Measurements from ENCODE around the gene PNLIPRP2. TPM values are rescaled to one million over a fixed set of nuclear protein-coding genes. Genes with fewer than 3 reads are reported as not detected.

Gene PNLIPRP2
- total and polyA plus RNA-seq, 2 of the 8 experiments (the other 6 are each of a cell fraction or from before 2014, with no cell fraction given) = 0.11 TPM; not detected in 1

GRCh38 chr10:116636385-116636784 lies 15.6 kb downstream of the PNLIPRP2 start:
- Histone ChIP-seq H4K20me1 (replicated peaks in 1 of 2; ENCODE audit: control insufficient read depth in 1 of 2, insufficient read depth in 2 of 2, low read length in 2 of 2) (no peaks in the 10 kb centered on the region), H3K36me3 (ENCODE audit: control insufficient read depth in 2 of 4, insufficient read depth in 4 of 4, low read length in 3 of 4) (no peaks in the 10 kb centered on the region), H4K8ac (ENCODE audit: extremely low read depth, insufficient read depth, low read length) (no peak overlapping the region), H3K23ac (ENCODE audit: insufficient read length) (no peak overlapping the region), H2BK5ac (ENCODE audit: low read depth, low read length) (no peak overlapping the region), H4K91ac (replicated peaks; ENCODE audit: insufficient read length, low read length) (no peak overlapping the region), H3K9ac (replicated peaks in 1 of 4; ENCODE audit: extremely low read depth in 1 of 4, low read depth in 3 of 4, low read length in 3 of 4) (no peak overlapping the region), H3K56ac (replicated peaks; ENCODE audit: insufficient read length, low read depth, low read length) (no peak overlapping the region), H2BK120ac (replicated peaks; ENCODE audit: low read depth, low read length) (no peak overlapping the region), H2BK20ac (ENCODE audit: low read length) (no peak overlapping the region), H3K14ac (ENCODE audit: insufficient read length) (no peak overlapping the region), H3K4me3 (ENCODE audit: extremely low read depth in 1 of 4, insufficient read depth in 2 of 4, low read depth in 3 of 4, low read length in 4 of 4) (no peak overlapping the region), H2AK5ac (ENCODE audit: low read depth, low read length) (peak overlapping the region; percentile 88; the same call in 1 of the 2 replicates), H3K79me2 (ENCODE audit: control insufficient read depth in 1 of 2, insufficient read depth in 2 of 2, low read length in 2 of 2) (no peaks in the 10 kb centered on the region), H3K18ac (ENCODE audit: extremely low read depth, low read length) (no peak overlapping the region), H3K4ac (replicated peaks; ENCODE audit: insufficient read length, low read depth, low read length) (no peak overlapping the region), H3K27me3 (replicated peaks in 1 of 4; ENCODE audit: control insufficient read depth in 3 of 4, extremely low read depth in 1 of 4, insufficient read depth in 3 of 4, low read length in 3 of 4) (no peaks in the 10 kb centered on the region), H3K4me2 (ENCODE audit: insufficient read depth in 1 of 2, low read depth in 2 of 2, low read length in 2 of 2) (no peak overlapping the region), H3K9me3 (ENCODE audit: insufficient read depth in 2 of 2, low read depth in 1 of 2, low read length in 1 of 2) (no peaks in the 10 kb centered on the region), H3K27ac (ENCODE audit: low read depth, low read length) (no peak overlapping the region), H3K79me1 (ENCODE audit: low read depth, low read length) (no peaks in the 10 kb centered on the region), H2BK15ac (ENCODE audit: low read length) (no peak overlapping the region), H2BK12ac (ENCODE audit: low read depth, low read length) (no peak overlapping the region), H3K4me1 (replicated peaks in 1 of 4; ENCODE audit: control insufficient read depth in 3 of 4, insufficient read depth in 4 of 4, low read length in 3 of 4) (peaks cover 0 to 3% (median 0%) of the 10 kb centered on the region in 4 experiments; a peak in 1 of 7 replicates), H2AFZ (ENCODE audit: low read length) (no peak overlapping the region), H4K5ac (ENCODE audit: insufficient read length, low read depth, low read length) (no peak overlapping the region), H3K23me2 (ENCODE audit: low read depth, low read length) (peaks cover 4% of the 10 kb centered on the region; the same call in 1 of the 2 replicates)
- DNase-seq (ENCODE audit: low read depth in 1 of 2, low spot score in 2 of 2) (no peak), FAIRE-seq (no peak)
- TF ChIP-seq MAFK (IDR thresholded peaks at IDR 0.05; ENCODE audit: low read depth, low read length) (no peak), HDAC2 (IDR thresholded peaks at IDR 0.05; ENCODE audit: borderline replicate concordance in 1 of 2, low read depth in 2 of 2, low read length in 2 of 2) (no peak), SP2 (IDR thresholded peaks at IDR 0.05; ENCODE audit: low read length) (no peak), CBX8 (IDR thresholded peaks at IDR 0.05; ENCODE audit: borderline replicate concordance, low read depth, low read length) (no peak)
- ChIA-PET CTCF (ENCODE audit: partially characterized antibody) (interaction anchor here (1.6 kb wide), 1 partner anchor 11 kb away, joined by 4 read pairs; no protein-coding TSS in a partner anchor), POLR2A (ENCODE audit: partially characterized antibody) (no interaction called here)
